Keratinocyte (primary cell): ENCODE measurements around the gene PIK3CD. TPM values are rescaled to one million over a fixed set of nuclear protein-coding genes. Genes with fewer than 3 reads are reported as not detected.

Experiments
- DNase-seq: peaks from one replicate; pipeline ENCODE4 v3.0.0-alpha.2; 2011; ENCODE audit warnings: low read depth, missing footprints, low spot score
- FAIRE-seq: peaks from 2 replicates; lab custom pipeline; 2011; peaks lifted over from hg19 to GRCh38; lab: Jason Lieb, UNC
- H2AFZ ChIP-seq: 2 replicates; pipeline ENCODE4 v1.6.0; 2012; ENCODE audit warnings: low read length, control low read depth, inconsistent platforms; ENCODE audit not compliant: control insufficient read depth
- H3K27ac ChIP-seq: 2 replicates; pipeline ENCODE4 v1.5.1; 2011; ENCODE audit warnings: low read length; ENCODE audit not compliant: control insufficient read depth, insufficient read depth
- H3K27me3 ChIP-seq: 3 replicates; pipeline ENCODE4 v1.6.0; 2011; ENCODE audit warnings: low read length; ENCODE audit not compliant: control insufficient read depth, insufficient read depth; ENCODE audit errors: extremely low read depth
- H3K36me3 ChIP-seq, 2 experiments: 2 replicates in 1 of 2; 3 replicates in 1 of 2; pipeline ENCODE4 v1.5.1; 2011; ENCODE audit warnings: low read length in 2 of 2, mild to moderate bottlenecking in 1 of 2; ENCODE audit not compliant: control insufficient read depth in 2 of 2, insufficient read depth in 2 of 2; ENCODE audit errors: extremely low read depth in 1 of 2
- H3K4me1 ChIP-seq: 3 replicates; pipeline ENCODE4 v1.5.1; 2011; ENCODE audit warnings: low read length; ENCODE audit not compliant: control insufficient read depth, insufficient read depth; ENCODE audit errors: extremely low read depth
- H3K4me2 ChIP-seq: 3 replicates; pipeline ENCODE4 v1.6.0; 2011; ENCODE audit warnings: low read depth, low read length; ENCODE audit not compliant: control insufficient read depth, insufficient read depth; ENCODE audit errors: extremely low read depth
- H3K4me3 ChIP-seq, 3 experiments: fragments of 200-600 bp in 1 of 3; sonication (generic) in 1 of 3; 2 replicates in 2 of 3; 3 replicates in 1 of 3; pipeline ENCODE4 v1.5.1; 2011 to 2016; ENCODE audit warnings: low read length in 3 of 3, mild to moderate bottlenecking in 3 of 3, control low read depth in 2 of 3, inconsistent platforms in 1 of 3, low read depth in 1 of 3, mixed read lengths in 1 of 3, mixed run types in 1 of 3, moderate library complexity in 1 of 3; ENCODE audit not compliant: control insufficient read depth in 2 of 3, insufficient read depth in 2 of 3; ENCODE audit errors: extremely low read depth in 1 of 3
- H3K79me2 ChIP-seq: 2 replicates; pipeline ENCODE4 v1.6.0; 2012; ENCODE audit warnings: low read length; ENCODE audit not compliant: control insufficient read depth, insufficient read depth
- H3K9ac ChIP-seq: 3 replicates; pipeline ENCODE4 v1.6.0; 2011; ENCODE audit warnings: low read length; ENCODE audit not compliant: control insufficient read depth, insufficient read depth; ENCODE audit errors: extremely low read depth
- H3K9me1 ChIP-seq: 3 replicates; pipeline ENCODE4 v1.6.0; 2011; ENCODE audit warnings: low read length; ENCODE audit not compliant: control insufficient read depth, insufficient read depth; ENCODE audit errors: extremely low read depth
- H3K9me3 ChIP-seq: 2 replicates; pipeline ENCODE4 v1.5.1; 2012; ENCODE audit warnings: low read depth, low read length; ENCODE audit not compliant: control insufficient read depth
- H4K20me1 ChIP-seq: 3 replicates; pipeline ENCODE4 v1.6.0; 2011; ENCODE audit warnings: low read length; ENCODE audit not compliant: control insufficient read depth, insufficient read depth; ENCODE audit errors: extremely low read depth
- CTCF ChIP-seq, 3 experiments: IDR thresholded peaks in 1 of 3; conservative IDR thresholded peaks in 1 of 3; optimal IDR thresholded peaks in 1 of 3; 2 replicates in 2 of 3; 3 replicates in 1 of 3; pipeline versions ENCODE3 to v1.5.1; 2011; ENCODE audit warnings: low read length in 3 of 3, mild to moderate bottlenecking in 3 of 3, moderate library complexity in 2 of 3, control low read depth in 1 of 3, inconsistent platforms in 1 of 3; ENCODE audit not compliant: insufficient read depth in 2 of 3; ENCODE audit errors: extremely low read depth in 1 of 3
- EZH2 ChIP-seq: IDR thresholded peaks from one replicate; pipeline ENCODE4 v1.6.1; 2012; ENCODE audit warnings: inconsistent platforms, mild to moderate bottlenecking, low read length, moderate library complexity
- dilution Hi-C: fragments of 300-500 bp; cut with MboI; formaldehyde crosslinking; loops from one replicate; pipeline ENCODE4 v1.7.0; 2020; ENCODE audit warnings: low sequenced_read_pairs; ENCODE audit not compliant: extremely low pct_ligation_motif_present
- polyA plus RNA-seq, 5 experiments: library from polyadenylated mRNA; depleted of rRNA in 3 of 5; stranded (reverse) in 3 of 5; stranded (forward) in 1 of 5; unstranded in 1 of 5; fragments of >200 nt; gene quantifications; 1 replicate in 1 of 5; 2 replicates in 3 of 5; 3 replicates in 1 of 5; pipeline versions ENCODE4 v1.2.1 to v1.2.3, GENCODE V29; 2011 to 2012; ENCODE audit warnings: missing spikeins in 2 of 5, low read depth in 1 of 5, low replicate concordance in 1 of 5

PIK3CD gene
- polyA plus RNA-seq, 1 donor (not counting 4 experiments of a cell fraction or from before 2014, with no cell fraction given) = 7.8 TPM

- Histone ChIP-seq H3K4me1 (peaks cover 23% of the 10 kb centered on the region), H4K20me1 (no peaks in the 10 kb centered on the region), H3K4me2 (no peak overlapping the region), H3K9ac (no peak overlapping the region), H3K27me3 (no peaks in the 10 kb centered on the region), H3K36me3 (peaks cover 14% of the 10 kb centered on the region in 2 experiments), H3K9me1 (peaks cover 2% of the 10 kb centered on the region), H3K4me3 (no peak overlapping the region), H3K9me3 (no peaks in the 10 kb centered on the region), H3K27ac (no peak overlapping the region), H2AFZ (no peak overlapping the region), H3K79me2 (peaks cover 60% of the 10 kb centered on the region)
- DNase-seq (no peak), FAIRE-seq (peak; percentile 39)
- TF ChIP-seq CTCF (optimal IDR thresholded peaks at IDR 0.05 in 1 of 3, IDR thresholded peaks at IDR 0.05 in 1 of 3, conservative IDR thresholded peaks at IDR 0.05 in 1 of 3; ENCODE audit: extremely low read depth in 1 of 3, insufficient read depth in 2 of 3, low read length in 3 of 3) = no peak
- no peak for TF ChIP-seq EZH2
- dilution Hi-C loops = no loop called here
These were observed 117.5 kb downstream of the PIK3CD start for GRCh38 chr1:9768983-9769382.

- no peak for DNase-seq
- TF ChIP-seq EZH2 = no peak
- TF ChIP-seq CTCF (optimal IDR thresholded peaks at IDR 0.05 in 1 of 3, IDR thresholded peaks at IDR 0.05 in 1 of 3, conservative IDR thresholded peaks at IDR 0.05 in 1 of 3; ENCODE audit: extremely low read depth in 1 of 3, insufficient read depth in 2 of 3, low read length in 3 of 3) = no peak
- peaks cover 2% of the 10 kb centered on the region for H3K9me1 ChIP-seq
- H3K79me2 ChIP-seq = peaks cover 60% of the 10 kb centered on the region
- H3K27me3 ChIP-seq = no peaks in the 10 kb centered on the region
- no peaks in the 10 kb centered on the region for H4K20me1 ChIP-seq
- no peak overlapping the region for H3K4me2 ChIP-seq
- no peak overlapping the region for H3K9ac ChIP-seq
- no peak overlapping the region for H3K27ac ChIP-seq
- H3K36me3 ChIP-seq = peaks cover 11 to 20% of the 10 kb centered on the region in 2 experiments
- H3K4me1 ChIP-seq = peaks cover 22% of the 10 kb centered on the region
- no peak for FAIRE-seq
- H3K4me3 ChIP-seq = no peak overlapping the region
- H3K9me3 ChIP-seq = no peaks in the 10 kb centered on the region
- dilution Hi-C loops = no loop called here
- H2AFZ ChIP-seq = no peak overlapping the region
These were observed 118.8 kb downstream of the PIK3CD start for GRCh38 chr1:9770298-9770697.
